Endothelial cell (in vitro differentiated cells): Measurements from ENCODE around the gene FBXO27. TPM values are rescaled to one million over a fixed set of nuclear protein-coding genes. Genes with fewer than 3 reads are reported as not detected.

Experiments
- DNase-seq: peaks from one replicate; pipeline ENCODE4 v3.0.0; 2021; ENCODE audit warnings: low spot score
- H3K27ac Mint-ChIP-seq: one replicate; pipeline ENCODE4 v1.8.0; 2021; ENCODE audit warnings: mixed read lengths, inconsistent platforms; ENCODE audit not compliant: unreplicated experiment
- H3K27me3 Mint-ChIP-seq: one replicate; pipeline ENCODE4 v1.8.0; 2021; ENCODE audit warnings: mild to moderate bottlenecking, moderate library complexity, mixed read lengths, inconsistent platforms; ENCODE audit not compliant: unreplicated experiment
- H3K36me3 Mint-ChIP-seq: one replicate; pipeline ENCODE4 v1.8.0; 2021; ENCODE audit warnings: mild to moderate bottlenecking, low read depth, mixed read lengths, inconsistent platforms; ENCODE audit not compliant: unreplicated experiment
- H3K4me1 Mint-ChIP-seq: one replicate; pipeline ENCODE4 v1.8.0; 2021; ENCODE audit warnings: mild to moderate bottlenecking, mixed read lengths, inconsistent platforms; ENCODE audit not compliant: unreplicated experiment
- H3K4me3 Mint-ChIP-seq: one replicate; pipeline ENCODE4 v1.8.0; 2021; ENCODE audit warnings: mild to moderate bottlenecking, mixed read lengths, inconsistent platforms; ENCODE audit not compliant: unreplicated experiment
- H3K9me3 Mint-ChIP-seq: one replicate; pipeline ENCODE4 v1.8.0; 2021; ENCODE audit warnings: mixed read lengths, inconsistent platforms; ENCODE audit not compliant: unreplicated experiment
- CTCF ChIP-seq: fragments of 200-600 bp; sonication (generic); IDR thresholded peaks from one replicate; pipeline ENCODE4 v1.5.0; 2021; ENCODE audit warnings: antibody characterized with exemption; ENCODE audit not compliant: unreplicated experiment
- total RNA-seq: library from RNA; stranded (reverse); fragmentation: NEBNext Ultra II Directional; extraction: Animal tissue kit (Norgen Biotek cat#: 25700); gene quantifications from one replicate; pipeline ENCODE4 v1.2.1, GENCODE V29; 2021; ENCODE audit not compliant: unreplicated experiment

The FBXO27 gene
- total RNA-seq, 1 donor from 2014 or later, result 4.0 TPM

- no peak overlapping the region for H3K27ac Mint-ChIP-seq
- peaks cover 2% of the 10 kb centered on the region for H3K27me3 Mint-ChIP-seq
- peak overlapping the region; percentile 94 for H3K4me3 Mint-ChIP-seq
- no peaks in the 10 kb centered on the region for H3K36me3 Mint-ChIP-seq
- no peaks in the 10 kb centered on the region for H3K9me3 Mint-ChIP-seq
- no peak for DNase-seq
- H3K4me1 Mint-ChIP-seq, result peaks cover 16% of the 10 kb centered on the region
- TF ChIP-seq CTCF, result no peak
Measured at GRCh38 chr19:38974624-38975213, 57.6 kb downstream of the FBXO27 start.

Other genes with a start within 250 kb of the FBXO27 start
- 18.8 TPM for gene LGALS7B, start 243.3 kb downstream of the FBXO27 start, total RNA-seq
- 0.46 TPM for gene LGALS4, start 219.6 kb downstream of the FBXO27 start, total RNA-seq
- 101 TPM for gene ECH1, start 200.8 kb downstream of the FBXO27 start, total RNA-seq
- 343 TPM for gene HNRNPL, start 182.6 kb downstream of the FBXO27 start, total RNA-seq
- 5.6 TPM for gene RINL, start 154.3 kb downstream of the FBXO27 start, total RNA-seq
- 45.9 TPM for gene SIRT2, start 132.9 kb downstream of the FBXO27 start, total RNA-seq
- 16.9 TPM for gene NFKBIB, start 132.6 kb downstream of the FBXO27 start, total RNA-seq
- 0.87 TPM for gene CCER2, start 120.4 kb downstream of the FBXO27 start, total RNA-seq
- 36.7 TPM for gene SARS2, start 101.8 kb downstream of the FBXO27 start, total RNA-seq
- 32.0 TPM for gene MRPS12, start 101.6 kb downstream of the FBXO27 start, total RNA-seq
- gene FBXO17, start 56.8 kb downstream of the FBXO27 start, total RNA-seq, result 16.0 TPM
- gene ACP7, start 51.8 kb upstream of the FBXO27 start, total RNA-seq, result 0.46 TPM
- gene PAK4, start 93.2 kb upstream of the FBXO27 start, total RNA-seq, result 48.8 TPM
- not detected for gene NCCRP1, start 164.4 kb upstream of the FBXO27 start, total RNA-seq
- gene SYCN, start 171.7 kb upstream of the FBXO27 start, total RNA-seq, result not detected
- not detected for gene IFNL3, start 212.5 kb upstream of the FBXO27 start, total RNA-seq
- not detected for gene IFNL4, start 216.3 kb upstream of the FBXO27 start, total RNA-seq
- gene IFNL2, start 235.8 kb upstream of the FBXO27 start, total RNA-seq, result not detected